Thoracic aorta (tissue), 2 donors: ENCODE data around the gene ARRB2. TPM values are rescaled to one million over a fixed set of nuclear protein-coding genes. Genes with fewer than 3 reads are reported as not detected.

Experiments used
- ATAC-seq: fragments of 150-250 bp; one replicate; pipeline ENCODE4 v1.8.0; 2017; ENCODE audit warnings: low read depth; ENCODE audit not compliant: insufficient number of reproducible peaks, low FRiP score
- DNase-seq: peaks from one replicate; pipeline ENCODE4 v3.0.0-alpha.2; 2020; ENCODE audit warnings: low spot score
- H3K27ac ChIP-seq, 2 donors: fragments of 200-600 bp; sonication (generic); 1 replicate in 1 of 2; 2 replicates in 1 of 2; pipeline ENCODE4 v1.5.1; 2016; ENCODE audit warnings: mild to moderate bottlenecking in 2 of 2, moderate library complexity in 2 of 2
- H3K27me3 ChIP-seq: fragments of 200-600 bp; sonication (generic); replicated peaks from 2 replicates; pipeline ENCODE4 v1.6.0; 2016; ENCODE audit warnings: mild to moderate bottlenecking; ENCODE audit not compliant: insufficient read depth
- H3K36me3 ChIP-seq: fragments of 200-600 bp; sonication (generic); one replicate; pipeline ENCODE4 v1.5.1; 2016
- H3K4me1 ChIP-seq, 2 donors: fragments of 200-600 bp; sonication (generic); 1 replicate in 1 of 2; 2 replicates in 1 of 2; pipeline versions ENCODE4 v1.5.1 to v1.6.0; 2016; ENCODE audit warnings: low read depth in 2 of 2, mild to moderate bottlenecking in 1 of 2; ENCODE audit not compliant: control insufficient read depth in 1 of 2
- H3K4me3 ChIP-seq: fragments of 200-600 bp; sonication (generic); 2 replicates; pipeline ENCODE4 v1.5.1; 2016; ENCODE audit warnings: mild to moderate bottlenecking
- H3K9me3 ChIP-seq: fragments of 200-600 bp; sonication (generic); 2 replicates; pipeline ENCODE4 v1.5.1; 2016
- total RNA-seq, 2 donors: library from RNA; depleted of rRNA; stranded (reverse); fragments of >200 nt; gene quantifications; one replicate each; pipeline versions ENCODE4 v1.1.0 to v1.2.3, GENCODE V29; 2016
- TF ChIP-seq, protein P1 (sequence below): fragments of 200-600 bp; sonication (generic); IDR thresholded peaks from one replicate; pipeline ENCODE4 v1.5.1; 2019; ENCODE audit warnings: antibody characterized with exemption

The ARRB2 gene
- total RNA-seq, 2 donors from 2014 or later = 64.5 to 66.3 TPM

DNA sequence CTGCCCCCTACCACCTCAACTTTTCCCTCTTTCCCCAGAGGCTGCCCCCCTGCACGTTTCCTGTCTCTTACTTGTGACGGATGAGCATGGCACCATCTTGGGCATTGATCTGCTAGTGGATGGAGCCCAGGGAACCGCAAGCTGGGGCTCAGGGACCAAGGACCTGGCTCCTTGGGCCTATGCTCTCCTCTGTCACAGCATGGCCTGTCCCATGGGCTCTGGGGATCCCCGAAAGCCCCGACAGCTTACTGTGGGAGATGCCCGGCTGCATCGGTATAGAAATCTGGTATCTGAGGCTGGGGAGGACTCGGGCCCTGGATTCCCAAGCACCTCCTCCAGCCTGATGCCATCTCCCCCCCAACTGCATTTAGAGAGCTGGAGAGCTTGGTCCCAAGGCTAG is 31.1 kb downstream of the ARRB2 start:
- TF ChIP-seq, protein P1, sequence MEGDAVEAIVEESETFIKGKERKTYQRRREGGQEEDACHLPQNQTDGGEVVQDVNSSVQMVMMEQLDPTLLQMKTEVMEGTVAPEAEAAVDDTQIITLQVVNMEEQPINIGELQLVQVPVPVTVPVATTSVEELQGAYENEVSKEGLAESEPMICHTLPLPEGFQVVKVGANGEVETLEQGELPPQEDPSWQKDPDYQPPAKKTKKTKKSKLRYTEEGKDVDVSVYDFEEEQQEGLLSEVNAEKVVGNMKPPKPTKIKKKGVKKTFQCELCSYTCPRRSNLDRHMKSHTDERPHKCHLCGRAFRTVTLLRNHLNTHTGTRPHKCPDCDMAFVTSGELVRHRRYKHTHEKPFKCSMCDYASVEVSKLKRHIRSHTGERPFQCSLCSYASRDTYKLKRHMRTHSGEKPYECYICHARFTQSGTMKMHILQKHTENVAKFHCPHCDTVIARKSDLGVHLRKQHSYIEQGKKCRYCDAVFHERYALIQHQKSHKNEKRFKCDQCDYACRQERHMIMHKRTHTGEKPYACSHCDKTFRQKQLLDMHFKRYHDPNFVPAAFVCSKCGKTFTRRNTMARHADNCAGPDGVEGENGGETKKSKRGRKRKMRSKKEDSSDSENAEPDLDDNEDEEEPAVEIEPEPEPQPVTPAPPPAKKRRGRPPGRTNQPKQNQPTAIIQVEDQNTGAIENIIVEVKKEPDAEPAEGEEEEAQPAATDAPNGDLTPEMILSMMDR = no peak
- peaks cover 10 to 17% of the 10 kb centered on the region in 2 donors for H3K4me1 ChIP-seq
- H3K27me3 ChIP-seq = no peaks in the 10 kb centered on the region
- H3K27ac ChIP-seq = no peak overlapping the region
- no peaks in the 10 kb centered on the region for H3K9me3 ChIP-seq
- H3K36me3 ChIP-seq = no peaks in the 10 kb centered on the region
- H3K4me3 ChIP-seq = no peak overlapping the region
- ATAC-seq (no peak), DNase-seq (no peak)

DNA sequence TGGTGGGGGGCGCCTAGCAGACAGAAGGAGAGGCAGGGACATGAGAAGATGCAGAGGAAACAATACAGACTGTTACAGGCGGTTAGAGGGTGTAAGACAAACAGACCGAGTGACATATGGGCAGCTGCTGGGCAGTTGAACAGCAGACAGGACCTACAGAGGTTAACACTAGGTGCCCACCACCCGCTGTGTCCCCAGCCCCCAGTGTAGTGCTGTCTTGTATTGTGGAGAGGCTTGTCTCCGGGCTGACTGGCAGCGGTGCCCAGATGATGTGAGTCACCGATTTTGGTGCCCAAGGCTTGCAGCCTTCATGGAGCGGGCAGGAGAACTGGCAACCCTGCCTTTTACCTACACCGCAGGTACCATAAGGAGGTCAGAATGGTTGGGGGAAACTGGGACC is 31.7 kb downstream of the ARRB2 start:
- DNase-seq (no peak), ATAC-seq (no peak)
- Histone ChIP-seq H3K4me1 (peaks cover 10 to 17% of the 10 kb centered on the region in 2 donors), H3K27ac (no peak overlapping the region), H3K4me3 (no peak overlapping the region), H3K27me3 (no peaks in the 10 kb centered on the region), H3K36me3 (no peaks in the 10 kb centered on the region), H3K9me3 (no peaks in the 10 kb centered on the region)
- TF ChIP-seq, protein P1 = no peak

DNA sequence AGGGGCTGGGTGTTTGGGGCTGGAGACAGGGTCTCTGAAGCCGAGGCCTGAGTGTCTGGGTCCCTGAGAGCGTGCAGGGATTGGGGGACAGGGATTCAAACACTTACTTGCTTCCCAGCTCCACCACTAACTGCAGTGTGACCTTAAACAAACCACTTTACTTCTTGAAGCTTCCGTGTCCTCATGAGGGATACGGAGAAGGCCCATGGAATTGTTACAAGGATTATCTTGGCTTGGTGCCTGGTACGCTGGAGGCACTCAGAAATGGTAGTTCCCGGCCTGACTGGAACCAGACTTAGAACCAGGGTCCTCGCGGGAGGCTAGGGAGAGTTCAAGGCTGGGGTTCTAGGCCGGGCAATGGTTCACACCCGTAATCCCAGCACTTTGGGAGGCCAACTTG is 32.2 kb downstream of the ARRB2 start:
- Histone ChIP-seq H3K36me3 (no peaks in the 10 kb centered on the region), H3K27ac (no peak overlapping the region), H3K4me1 (peaks cover 10 to 17% of the 10 kb centered on the region in 2 donors), H3K27me3 (no peaks in the 10 kb centered on the region), H3K9me3 (no peaks in the 10 kb centered on the region), H3K4me3 (no peak overlapping the region)
- DNase-seq (no peak), ATAC-seq (no peak)
- TF ChIP-seq, protein P1 = no peak

DNA sequence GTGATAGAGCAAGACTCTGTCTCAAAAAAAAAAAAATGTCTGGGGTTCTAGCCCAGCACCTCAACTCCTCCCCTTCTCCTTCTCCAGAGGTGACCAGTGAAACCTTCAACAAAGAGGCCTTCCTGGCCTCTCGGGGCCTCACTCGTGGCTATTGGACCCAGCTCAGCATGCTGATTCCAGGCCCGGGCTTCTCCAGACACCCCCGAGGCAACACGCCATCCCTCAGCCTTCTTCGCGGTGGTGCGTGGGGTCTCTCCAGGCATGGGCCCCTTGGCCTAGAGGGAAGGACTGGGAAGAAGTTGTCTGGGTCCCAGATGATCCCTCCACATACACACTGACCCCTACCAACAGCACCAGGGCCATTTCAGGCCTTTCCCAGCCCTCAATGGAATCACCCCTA is 32.8 kb downstream of the ARRB2 start:
- ATAC-seq (no peak), DNase-seq (no peak)
- no peaks in the 10 kb centered on the region for H3K9me3 ChIP-seq
- TF ChIP-seq, protein P1 = no peak
- H3K4me3 ChIP-seq = no peak overlapping the region
- peaks cover 8 to 14% of the 10 kb centered on the region in 2 donors for H3K4me1 ChIP-seq
- no peaks in the 10 kb centered on the region for H3K36me3 ChIP-seq
- H3K27me3 ChIP-seq = no peaks in the 10 kb centered on the region
- H3K27ac ChIP-seq = no peak overlapping the region

DNA sequence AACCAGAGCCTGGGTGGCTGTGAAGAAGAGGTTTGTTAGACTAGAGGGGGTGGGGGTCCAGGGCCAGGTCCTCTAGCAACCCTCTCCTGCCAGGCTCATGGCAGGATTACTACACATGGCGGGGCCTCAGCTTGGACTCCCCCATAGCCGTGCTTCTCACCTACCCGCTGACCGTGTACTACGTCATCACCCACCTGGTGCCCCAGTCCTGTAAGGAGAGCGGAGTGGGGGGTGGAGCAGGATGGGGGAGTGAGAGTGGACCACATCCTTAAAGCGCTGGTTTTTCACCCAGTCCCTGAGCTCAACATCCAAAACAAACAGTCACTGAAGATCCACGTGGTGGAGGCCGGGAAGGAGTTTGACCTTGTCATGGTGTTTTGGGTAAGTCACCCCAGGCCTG is 33.5 kb downstream of the ARRB2 start:
- Histone ChIP-seq H3K4me1 (peaks cover 1 to 8% of the 10 kb centered on the region in 2 donors), H3K4me3 (no peak overlapping the region), H3K27ac (no peak overlapping the region), H3K27me3 (no peaks in the 10 kb centered on the region), H3K36me3 (no peaks in the 10 kb centered on the region), H3K9me3 (no peaks in the 10 kb centered on the region)
- ATAC-seq = no peak
- TF ChIP-seq, protein P1 = no peak
- DNase-seq = no peak
